H1 (cell line): ENCODE results near the gene MAOB. TPM values are rescaled to one million over a fixed set of nuclear protein-coding genes. Genes with fewer than 3 reads are reported as not detected.

Source experiments
- CTCF ChIA-PET: fragments of 300-600 bp; sonication (Branson Sonifier 250); formaldehyde crosslinking; loops from one replicate; lab custom pipeline; 2021; ENCODE audit not compliant: partially characterized antibody; lab: Charles Lee
- POLR2A ChIA-PET: fragments of 300-600 bp; sonication (Branson Sonifier 250); formaldehyde crosslinking; loops from one replicate; lab custom pipeline; 2021; ENCODE audit warnings: inconsistent platforms; ENCODE audit not compliant: partially characterized antibody; lab: Charles Lee
- DNase-seq, 2 experiments: peaks; one replicate each; pipeline versions ENCODE4 v3.0.0 to v3.0.0-alpha.2; 2010 to 2022; ENCODE audit warnings: low spot score in 2 of 2, low read depth in 1 of 2, mixed read lengths in 1 of 2
- FAIRE-seq: peaks from 2 replicates; lab custom pipeline; 2011; peaks lifted over from hg19 to GRCh38; lab: Jason Lieb, UNC
- H2AFZ ChIP-seq: 2 replicates; pipeline ENCODE4 v1.8.1; 2012; ENCODE audit warnings: low read length, inconsistent platforms
- H2AK5ac ChIP-seq: 2 replicates; pipeline ENCODE4 v1.6.1; 2013; ENCODE audit warnings: low read depth, low read length
- H2BK120ac ChIP-seq: replicated peaks from 2 replicates; pipeline ENCODE3; 2013; ENCODE audit warnings: low read depth, low read length, inconsistent platforms
- H2BK12ac ChIP-seq: 2 replicates; pipeline ENCODE4 v1.6.1; 2013; ENCODE audit warnings: low read depth, low read length
- H2BK15ac ChIP-seq: 2 replicates; pipeline ENCODE4 v1.6.1; 2013; ENCODE audit warnings: low read length
- H2BK20ac ChIP-seq: 2 replicates; pipeline ENCODE4 v1.6.1; 2013; ENCODE audit warnings: low read length
- H2BK5ac ChIP-seq: 2 replicates; pipeline ENCODE4 v1.6.1; 2013; ENCODE audit warnings: low read depth, low read length
- H3K14ac ChIP-seq: 2 replicates; pipeline ENCODE4 v1.6.1; 2013; ENCODE audit warnings: inconsistent platforms; ENCODE audit not compliant: insufficient read length
- H3K18ac ChIP-seq: 2 replicates; pipeline ENCODE4 v1.6.1; 2013; ENCODE audit warnings: low read length; ENCODE audit errors: extremely low read depth
- H3K23ac ChIP-seq: 2 replicates; pipeline ENCODE4 v1.6.1; 2013; ENCODE audit warnings: inconsistent platforms; ENCODE audit not compliant: insufficient read length
- H3K23me2 ChIP-seq: 2 replicates; pipeline ENCODE4 v1.6.1; 2013; ENCODE audit warnings: low read depth, low read length
- H3K27ac ChIP-seq: 2 replicates; pipeline ENCODE4 v1.6.1; 2011; ENCODE audit warnings: low read depth, low read length, inconsistent platforms
- H3K27me3 ChIP-seq, 4 experiments: replicated peaks in 1 of 4; 1 replicate in 1 of 4; 2 replicates in 3 of 4; pipeline versions ENCODE4 v1.6.1 to v1.8.1; 2011 to 2013; ENCODE audit warnings: low read length in 3 of 4, mild to moderate bottlenecking in 3 of 4, inconsistent platforms in 2 of 4, mixed read lengths in 2 of 4, moderate library complexity in 1 of 4; ENCODE audit not compliant: control insufficient read depth in 3 of 4, insufficient read depth in 3 of 4; ENCODE audit errors: extremely low read depth in 1 of 4
- H3K36me3 ChIP-seq, 4 experiments: 2 replicates each; pipeline versions ENCODE4 v1.6.1 to v1.8.1; 2011 to 2013; ENCODE audit warnings: mild to moderate bottlenecking in 4 of 4, low read length in 3 of 4, moderate library complexity in 2 of 4, control low read depth in 1 of 4, inconsistent platforms in 1 of 4; ENCODE audit not compliant: insufficient read depth in 4 of 4, control insufficient read depth in 2 of 4
- H3K4ac ChIP-seq: replicated peaks from 2 replicates; pipeline ENCODE3; 2013; ENCODE audit warnings: low read length, low read depth, mixed read lengths, inconsistent platforms; ENCODE audit not compliant: insufficient read length
- H3K4me1 ChIP-seq, 4 experiments: replicated peaks in 1 of 4; 1 replicate in 1 of 4; 2 replicates in 3 of 4; pipeline versions ENCODE4 v1.6.1 to v1.8.1; 2011 to 2013; ENCODE audit warnings: low read length in 3 of 4, inconsistent platforms in 2 of 4, mixed read lengths in 1 of 4; ENCODE audit not compliant: insufficient read depth in 4 of 4, control insufficient read depth in 3 of 4
- H3K4me2 ChIP-seq, 2 experiments: 2 replicates each; pipeline versions ENCODE4 v1.6.1 to v1.8.1; 2011 to 2013; ENCODE audit warnings: low read depth in 2 of 2, low read length in 2 of 2, control low read depth in 1 of 2, inconsistent platforms in 1 of 2, mild to moderate bottlenecking in 1 of 2; ENCODE audit not compliant: insufficient read depth in 1 of 2
- H3K4me3 ChIP-seq, 4 experiments: fragments of 200-600, 300-600 bp in 1 of 4; sonication (generic), shearing (Covaris generic), sonication (Bioruptor Twin) in 1 of 4; 2 replicates each; pipeline versions ENCODE4 v1.5.1 to v1.8.1; 2011 to 2016; ENCODE audit warnings: low read length in 4 of 4, low read depth in 3 of 4, control low read depth in 2 of 4, inconsistent platforms in 2 of 4, mild to moderate bottlenecking in 2 of 4, mixed read lengths in 1 of 4, moderate library complexity in 1 of 4; ENCODE audit not compliant: insufficient read depth in 2 of 4; ENCODE audit errors: extremely low read depth in 1 of 4
- H3K56ac ChIP-seq: replicated peaks from 2 replicates; pipeline ENCODE3; 2013; ENCODE audit warnings: low read depth, mild to moderate bottlenecking, mixed read lengths, low read length, inconsistent platforms; ENCODE audit not compliant: insufficient read length
- H3K79me1 ChIP-seq: 2 replicates; pipeline ENCODE4 v1.6.1; 2013; ENCODE audit warnings: low read depth, low read length, control low read depth
- H3K79me2 ChIP-seq, 2 experiments: 2 replicates each; pipeline versions ENCODE4 v1.6.1 to v1.8.1; 2012 to 2013; ENCODE audit warnings: low read length in 2 of 2, mild to moderate bottlenecking in 2 of 2, inconsistent platforms in 1 of 2; ENCODE audit not compliant: insufficient read depth in 2 of 2, control insufficient read depth in 1 of 2
- H3K9ac ChIP-seq, 4 experiments: replicated peaks in 1 of 4; 1 replicate in 1 of 4; 2 replicates in 3 of 4; pipeline versions ENCODE4 v1.6.1 to v1.8.1; 2011 to 2013; ENCODE audit warnings: low read depth in 3 of 4, low read length in 3 of 4, control low read depth in 2 of 4, mild to moderate bottlenecking in 2 of 4, moderate library complexity in 2 of 4, inconsistent platforms in 1 of 4; ENCODE audit errors: extremely low read depth in 1 of 4
- H3K9me3 ChIP-seq, 2 experiments: 2 replicates each; pipeline versions ENCODE4 v1.6.1 to v1.8.1; 2012 to 2013; ENCODE audit warnings: mild to moderate bottlenecking in 2 of 2, moderate library complexity in 2 of 2, control low read depth in 1 of 2, inconsistent platforms in 1 of 2, low read depth in 1 of 2, low read length in 1 of 2, mixed read lengths in 1 of 2; ENCODE audit not compliant: insufficient read depth in 2 of 2
- H4K20me1 ChIP-seq, 2 experiments: replicated peaks in 1 of 2; 2 replicates each; pipeline versions ENCODE3 to v1.8.1; 2011 to 2013; ENCODE audit warnings: inconsistent platforms in 2 of 2, low read length in 2 of 2, mild to moderate bottlenecking in 1 of 2; ENCODE audit not compliant: insufficient read depth in 2 of 2, control insufficient read depth in 1 of 2
- H4K5ac ChIP-seq: 2 replicates; pipeline ENCODE4 v1.6.1; 2013; ENCODE audit warnings: low read length, low read depth, mixed read lengths, inconsistent platforms; ENCODE audit not compliant: insufficient read length
- H4K8ac ChIP-seq: 2 replicates; pipeline ENCODE4 v1.8.0; 2013; ENCODE audit warnings: mild to moderate bottlenecking, moderate library complexity, low read length, inconsistent platforms; ENCODE audit not compliant: insufficient read depth; ENCODE audit errors: extremely low read depth
- H4K91ac ChIP-seq: replicated peaks from 2 replicates; pipeline ENCODE3; 2013; ENCODE audit warnings: low read length, mixed read lengths, inconsistent platforms; ENCODE audit not compliant: insufficient read length
- BCL11A ChIP-seq, 2 experiments: IDR thresholded peaks; one replicate each; pipeline ENCODE4 v1.6.1; 2011; ENCODE audit warnings: low read depth in 2 of 2, low read length in 2 of 2, mild to moderate bottlenecking in 2 of 2
- BRCA1 ChIP-seq: IDR thresholded peaks from 2 replicates; pipeline ENCODE4 v1.6.1; 2012; ENCODE audit warnings: low read depth, low read length, improper control_type of control experiment
- CBX8 ChIP-seq: fragments of 300-800, 300-1000 bp; sonication (generic); IDR thresholded peaks from 2 replicates; pipeline ENCODE4 v1.7.1; 2016; ENCODE audit warnings: low read depth, low read length, borderline replicate concordance
- CREB1 ChIP-seq: IDR thresholded peaks from 2 replicates; pipeline ENCODE4 v1.6.1; 2012; ENCODE audit warnings: inconsistent platforms
- KDM5A ChIP-seq: fragments of 200-600 bp; IDR thresholded peaks from 2 replicates; pipeline ENCODE4 v1.7.1; 2012; ENCODE audit warnings: mild to moderate bottlenecking, low read length, inconsistent platforms, mixed read lengths
- MAFK ChIP-seq: IDR thresholded peaks from 2 replicates; pipeline ENCODE4 v1.6.1; 2012; ENCODE audit warnings: low read depth, mild to moderate bottlenecking, improper control_type of control experiment, low read length
- NANOG ChIP-seq: IDR thresholded peaks from 2 replicates; pipeline ENCODE4 v1.6.1; 2011; ENCODE audit warnings: low read length, low read depth, mild to moderate bottlenecking, inconsistent platforms; ENCODE audit not compliant: insufficient read depth, poor library complexity, severe bottlenecking
- POLR2A ChIP-seq, 2 experiments: IDR thresholded peaks; 1 replicate in 1 of 2; 2 replicates in 1 of 2; pipeline ENCODE4 v1.6.1; 2011; ENCODE audit warnings: low read depth in 2 of 2, low read length in 2 of 2, mild to moderate bottlenecking in 2 of 2; ENCODE audit errors: control extremely low read depth in 1 of 2
- RNF2 ChIP-seq: fragments of 200-900, 300-1000 bp; sonication (generic); IDR thresholded peaks from 2 replicates; pipeline ENCODE4 v1.7.1; 2016; ENCODE audit warnings: borderline replicate concordance, low read depth, mild to moderate bottlenecking, antibody characterized with exemption, low read length; ENCODE audit not compliant: poor library complexity, severe bottlenecking; ENCODE audit errors: missing control alignments
- SIN3A ChIP-seq, 2 experiments: IDR thresholded peaks in 1 of 2; conservative IDR thresholded peaks in 1 of 2; 2 replicates each; pipeline ENCODE4 v1.6.1; 2011 to 2012; ENCODE audit warnings: low read length in 2 of 2, improper control_type of control experiment in 1 of 2, low read depth in 1 of 2, mild to moderate bottlenecking in 1 of 2
- WGBS, 2 experiments: shearing (Covaris generic) in 1 of 2; methylation state at CpG; one replicate each; pipeline versions ENCODE4 v1.1.6 to v1.1.7; 2013 to 2015; ENCODE audit warnings: low lambda C conversion rate in 2 of 2, mixed read lengths in 2 of 2, inconsistent platforms in 1 of 2, low coverage in 1 of 2, missing lambda C conversion rate in 1 of 2; ENCODE audit not compliant: insufficient replicate concordance in 2 of 2, insufficient coverage in 1 of 2, insufficient read length in 1 of 2; ENCODE audit errors: extremely low coverage in 1 of 2, missing lambda C conversion rate in 1 of 2; 5-methylcytosine and 5-hydroxymethylcytosine counted together
- polyA plus RNA-seq, 7 experiments: library from polyadenylated mRNA; depleted of rRNA in 3 of 7; stranded (reverse) in 5 of 7; unstranded in 2 of 7; fragments of >200 nt in 5 of 7; fragments of 200-250 nt in 2 of 7; gene quantifications; 1 replicate in 5 of 7; 2 replicates in 1 of 7; 4 replicates in 1 of 7; pipeline versions ENCODE4 v1.2.1 to v1.2.3, GENCODE V29; 2011 to 2013; ENCODE audit warnings: missing spikeins in 2 of 7, mixed read lengths in 2 of 7
- total RNA-seq: library from RNA; stranded (reverse); fragmentation: NEBNext Ultra II Directional; extraction: Animal tissue kit (Norgen Biotek cat#: 25700); gene quantifications from 2 replicates; pipeline ENCODE4 v1.2.1, GENCODE V29; 2021

Gene MAOB
- total and polyA plus RNA-seq, 2 of the 8 experiments (the other 6 are each of a cell fraction or from before 2014, with no cell fraction given) = 0.73 to 1.1 TPM

DNA sequence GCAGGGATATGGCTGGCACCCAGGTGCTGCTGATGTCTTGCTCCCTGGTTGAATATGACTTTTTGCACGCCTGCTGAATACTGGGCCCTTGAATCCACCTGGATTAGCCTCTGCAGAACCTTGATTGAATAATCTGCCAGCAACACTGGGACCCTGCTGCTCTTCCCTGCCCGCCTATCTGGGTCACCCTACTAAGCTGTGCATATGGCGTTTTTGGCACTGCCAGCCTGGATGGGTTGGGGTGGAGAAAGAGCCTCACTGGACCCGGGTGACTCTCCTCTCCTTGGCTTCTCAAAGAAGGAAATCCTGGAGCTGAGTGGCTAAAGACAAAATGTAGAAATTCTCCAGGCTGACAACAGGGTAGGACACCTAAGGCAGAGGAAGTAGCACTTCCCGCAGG is 126.2 kb downstream of the MAOB start:
- Histone ChIP-seq H3K4me1 (no peaks in the 10 kb centered on the region), H3K9ac (no peak overlapping the region), H4K5ac (no peak overlapping the region), H3K23ac (no peak overlapping the region), H2BK120ac (no peak overlapping the region), H3K14ac (no peak overlapping the region), H3K4me3 (no peak overlapping the region), H2BK12ac (no peak overlapping the region), H3K79me1 (no peaks in the 10 kb centered on the region), H3K27ac (no peak overlapping the region), H2BK5ac (no peak overlapping the region), H2AK5ac (no peak overlapping the region), H3K27me3 (no peaks in the 10 kb centered on the region), H2BK15ac (no peak overlapping the region), H4K20me1 (no peaks in the 10 kb centered on the region), H4K91ac (no peak overlapping the region), H2AFZ (no peak overlapping the region), H3K4ac (no peak overlapping the region), H3K56ac (no peak overlapping the region), H4K8ac (no peak overlapping the region), H3K79me2 (no peaks in the 10 kb centered on the region), H2BK20ac (no peak overlapping the region), H3K9me3 (no peaks in the 10 kb centered on the region), H3K18ac (no peak overlapping the region), H3K36me3 (no peaks in the 10 kb centered on the region), H3K4me2 (no peak overlapping the region), H3K23me2 (no peaks in the 10 kb centered on the region)
- TF ChIP-seq NANOG = no peak
- no peak for TF ChIP-seq POLR2A (IDR thresholded peaks at IDR 0.05; ENCODE audit: control extremely low read depth in 1 of 2, low read depth in 2 of 2, low read length in 2 of 2)
- no peak for TF ChIP-seq CBX8
- no peak for TF ChIP-seq CREB1
- TF ChIP-seq BRCA1 = no peak
- TF ChIP-seq RNF2 = no peak
- no peak for TF ChIP-seq MAFK
- TF ChIP-seq BCL11A (IDR thresholded peaks at IDR 0.05; ENCODE audit: low read depth in 2 of 2, low read length in 2 of 2) = no peak
- no peak for TF ChIP-seq KDM5A
- TF ChIP-seq SIN3A (conservative IDR thresholded peaks at IDR 0.05 in 1 of 2, IDR thresholded peaks at IDR 0.05 in 1 of 2; ENCODE audit: low read depth in 1 of 2, low read length in 2 of 2) = no peak
- ChIA-PET POLR2A (no interaction called here), CTCF (no interaction called here)
- no peak for FAIRE-seq
- WGBS, 2 experiments = 97% methylated on average over 5 of the region's 5 CpGs; no CpG with 5 or more reads in 1 of the 2 experiments
- DNase-seq = no peak
